NT2/D1 (cell line): ENCODE measurements around the gene MICOS13.

Experiments used
- YY1 ChIP-seq: IDR thresholded peaks from 2 replicates; pipeline ENCODE4 v1.6.1; 2011; ENCODE audit not compliant: insufficient read length, insufficient read depth
- ZNF274 ChIP-seq: IDR thresholded peaks from 2 replicates; pipeline ENCODE4 v1.6.1; 2011; ENCODE audit warnings: mild to moderate bottlenecking, low read depth, low read length

DNA sequence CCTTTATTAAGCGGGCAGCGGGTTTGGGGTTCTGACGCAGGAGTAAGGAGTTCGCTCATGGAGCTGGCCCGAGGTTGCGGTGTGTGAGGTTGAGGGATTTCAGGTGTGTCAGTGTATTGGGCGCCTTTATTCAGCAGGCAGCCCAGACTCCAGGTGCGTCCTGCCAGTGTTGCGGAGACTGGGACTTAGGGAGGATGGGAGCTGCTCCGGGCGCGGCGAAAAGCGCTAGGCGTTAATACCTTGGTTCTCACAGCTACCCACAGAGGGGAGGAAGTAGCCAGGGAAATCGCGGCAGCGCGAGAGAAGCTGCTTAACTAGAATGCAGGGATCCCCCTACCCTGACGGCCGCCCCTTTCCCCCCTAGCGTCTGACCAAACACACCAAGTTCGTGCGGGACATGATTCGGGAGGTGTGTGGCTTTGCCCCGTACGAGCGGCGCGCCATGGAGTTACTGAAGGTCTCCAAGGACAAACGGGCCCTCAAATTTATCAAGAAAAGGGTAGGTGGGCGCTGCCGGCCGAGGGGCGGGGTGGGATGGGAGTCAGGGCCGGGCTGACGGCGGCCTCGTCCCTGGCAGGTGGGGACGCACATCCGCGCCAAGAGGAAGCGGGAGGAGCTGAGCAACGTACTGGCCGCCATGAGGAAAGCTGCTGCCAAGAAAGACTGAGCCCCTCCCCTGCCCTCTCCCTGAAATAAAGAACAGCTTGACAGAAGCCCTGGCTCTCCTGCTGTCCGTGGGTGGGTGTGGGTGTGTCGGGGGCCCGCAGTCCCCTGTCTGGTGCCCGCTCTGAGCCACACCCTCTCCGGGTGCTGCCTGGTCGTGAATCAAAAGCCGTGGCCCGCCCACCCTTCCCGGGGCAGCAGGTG, 10.9 kb upstream of the MICOS13 start:
- no peak for TF ChIP-seq ZNF274
- peak; percentile 29 for TF ChIP-seq YY1
